Central memory CD8-positive, alpha-beta T cell (primary cell): ENCODE results near the gene ZBTB32.

Experiments
- ATAC-seq: fragments of 150-1000 bp; cut with Tn5 transposase; replicated peaks from 2 replicates; pipeline ENCODE4 v1.10.0; 2022; ENCODE audit warnings: mild to moderate bottlenecking, moderate FRiP score, moderate number of reproducible peaks; ENCODE audit not compliant: poor library complexity, severe bottlenecking; ENCODE audit errors: extremely low read depth
- DNase-seq, 2 donors: peaks; one replicate each; pipeline ENCODE4 v3.0.0; 2021; ENCODE audit warnings: low spot score in 2 of 2
- H3K27ac Mint-ChIP-seq: one replicate; pipeline ENCODE4 v1.8.0; 2022; ENCODE audit warnings: low read depth, mild to moderate bottlenecking, moderate library complexity, mixed read lengths
- H3K27me3 Mint-ChIP-seq: one replicate; pipeline ENCODE4 v1.8.0; 2022; ENCODE audit warnings: mixed read lengths
- H3K36me3 Mint-ChIP-seq: one replicate; pipeline ENCODE4 v1.8.0; 2022; ENCODE audit warnings: mild to moderate bottlenecking, moderate library complexity, mixed read lengths; ENCODE audit not compliant: insufficient read depth
- H3K4me1 Mint-ChIP-seq: one replicate; pipeline ENCODE4 v1.8.0; 2022; ENCODE audit warnings: mixed read lengths
- H3K4me3 Mint-ChIP-seq: one replicate; pipeline ENCODE4 v1.8.0; 2022; ENCODE audit warnings: mild to moderate bottlenecking, moderate library complexity, mixed read lengths
- H3K9me3 Mint-ChIP-seq: one replicate; pipeline ENCODE4 v1.8.0; 2022; ENCODE audit warnings: mixed read lengths

ZBTB32 gene

DNA sequence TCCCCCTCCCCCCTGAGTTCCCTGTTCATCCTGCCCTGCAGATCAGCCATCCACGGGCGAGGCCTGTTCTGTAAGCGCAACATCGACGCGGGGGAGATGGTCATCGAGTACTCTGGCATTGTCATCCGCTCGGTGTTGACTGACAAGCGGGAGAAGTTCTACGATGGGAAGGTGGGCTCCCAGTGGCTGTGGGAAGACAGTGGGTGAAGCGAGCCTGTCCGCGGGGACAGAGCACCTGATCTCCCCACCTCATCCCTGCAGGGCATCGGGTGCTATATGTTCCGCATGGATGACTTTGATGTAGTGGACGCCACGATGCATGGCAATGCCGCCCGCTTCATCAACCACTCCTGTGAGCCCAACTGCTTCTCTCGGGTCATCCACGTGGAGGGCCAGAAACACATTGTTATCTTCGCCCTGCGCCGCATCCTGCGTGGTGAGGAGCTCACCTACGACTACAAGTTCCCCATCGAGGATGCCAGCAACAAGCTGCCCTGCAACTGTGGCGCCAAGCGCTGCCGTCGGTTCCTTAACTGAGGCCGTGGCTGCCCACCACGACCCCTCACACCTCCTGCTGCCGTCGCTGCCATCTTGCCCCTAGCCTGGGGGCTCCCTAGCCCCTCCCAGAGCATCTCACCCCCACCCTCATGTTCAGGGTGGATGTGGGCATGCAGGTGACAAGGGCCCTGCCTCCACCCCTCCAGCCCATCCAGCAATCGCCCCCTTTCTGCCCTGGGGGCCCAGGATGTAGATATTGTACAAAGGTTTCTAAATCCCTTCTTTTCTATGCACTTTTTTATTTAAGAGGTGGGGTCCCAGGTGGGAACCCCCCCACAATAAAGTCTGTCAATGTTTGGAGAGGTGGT is 33.9 kb downstream of the ZBTB32 start:
- Mint-ChIP-seq H3K9me3 (no peaks in the 10 kb centered on the region), H3K27ac (peak overlapping the region; percentile 81), H3K36me3 (peaks cover 28% of the 10 kb centered on the region), H3K27me3 (no peaks in the 10 kb centered on the region), H3K4me3 (peak overlapping the region; percentile 86), H3K4me1 (peaks cover 47% of the 10 kb centered on the region)
- no peak for ATAC-seq
- DNase-seq, result no peak

- peaks cover 25% of the 10 kb centered on the region for H3K36me3 Mint-ChIP-seq
- H3K9me3 Mint-ChIP-seq, result no peaks in the 10 kb centered on the region
These were observed 34.5 kb downstream of the ZBTB32 start for GRCh38 chr19:35738887-35739229.

GRCh38 chr19:35739275-35740107 is 35.1 kb downstream of the ZBTB32 start:
- ATAC-seq (no peak), DNase-seq (no peak)
- Mint-ChIP-seq H3K27me3 (no peaks in the 10 kb centered on the region), H3K4me3 (peak overlapping the region; percentile 86), H3K4me1 (peaks cover 45% of the 10 kb centered on the region), H3K27ac (peak overlapping the region; percentile 41), H3K36me3 (peaks cover 24% of the 10 kb centered on the region), H3K9me3 (no peaks in the 10 kb centered on the region)

More at GRCh38 chr19:35738887-35739229, 34.5 kb downstream of the ZBTB32 start:
- Mint-ChIP-seq H3K27ac (peak overlapping the region; percentile 41), H3K4me3 (peak overlapping the region; percentile 86), H3K27me3 (no peaks in the 10 kb centered on the region), H3K4me1 (peaks cover 46% of the 10 kb centered on the region)
- ATAC-seq (no peak), DNase-seq (no peak)

DNA sequence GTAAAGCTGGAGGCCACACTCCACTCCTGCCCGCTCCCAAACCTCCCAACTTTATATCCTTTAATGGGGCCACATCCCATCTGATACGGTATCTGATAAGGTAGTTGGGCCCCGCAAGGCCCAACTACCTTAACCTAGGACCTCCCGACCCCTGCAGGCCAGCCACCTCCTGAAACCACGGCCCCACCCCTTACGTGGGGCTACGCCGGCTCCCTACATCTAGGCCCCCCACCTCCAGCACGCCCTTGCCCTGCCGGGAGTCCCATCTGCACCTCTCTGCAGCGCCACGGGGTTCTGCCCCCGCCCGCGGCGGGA is 35.7 kb downstream of the ZBTB32 start:
- peaks cover 41% of the 10 kb centered on the region for H3K4me1 Mint-ChIP-seq
- no peak for DNase-seq
- no peaks in the 10 kb centered on the region for H3K9me3 Mint-ChIP-seq
- peak overlapping the region; percentile 86 for H3K4me3 Mint-ChIP-seq
- H3K36me3 Mint-ChIP-seq, result peaks cover 24% of the 10 kb centered on the region
- no peak overlapping the region for H3K27ac Mint-ChIP-seq
- ATAC-seq, result no peak
- no peaks in the 10 kb centered on the region for H3K27me3 Mint-ChIP-seq

GRCh38 chr19:35740423-35741202 is 36.3 kb downstream of the ZBTB32 start:
- peaks cover 44% of the 10 kb centered on the region for H3K4me1 Mint-ChIP-seq

DNA sequence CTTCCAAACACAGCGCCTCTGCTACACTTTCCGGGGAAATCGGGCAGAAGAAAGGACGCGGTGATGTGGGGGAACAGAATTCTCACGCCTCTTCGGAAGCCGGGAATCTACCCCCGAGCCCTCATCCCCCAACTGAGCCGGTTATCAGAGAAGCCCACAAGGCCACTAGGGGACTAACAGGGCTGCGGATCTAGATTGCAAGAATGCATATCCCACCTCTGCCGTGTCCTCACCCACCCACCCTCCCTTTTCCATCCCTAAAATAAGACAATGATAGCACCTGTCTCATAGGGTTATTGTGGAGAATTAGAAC is 36.8 kb downstream of the ZBTB32 start:
- DNase-seq (no peak), ATAC-seq (no peak)
- peaks cover 49% of the 10 kb centered on the region for H3K4me1 Mint-ChIP-seq
- peaks cover 28% of the 10 kb centered on the region for H3K36me3 Mint-ChIP-seq
- peak overlapping the region; percentile 86 for H3K4me3 Mint-ChIP-seq
- peak overlapping the region; percentile 63 for H3K27ac Mint-ChIP-seq
- no peaks in the 10 kb centered on the region for H3K27me3 Mint-ChIP-seq
- H3K9me3 Mint-ChIP-seq, result no peaks in the 10 kb centered on the region

More at GRCh38 chr19:35740423-35741202, 36.3 kb downstream of the ZBTB32 start:
- no peaks in the 10 kb centered on the region for H3K27me3 Mint-ChIP-seq
- H3K9me3 Mint-ChIP-seq, result no peaks in the 10 kb centered on the region
- H3K36me3 Mint-ChIP-seq, result peaks cover 28% of the 10 kb centered on the region
- H3K4me3 Mint-ChIP-seq, result peak overlapping the region; percentile 86
- peak; percentile 62 for ATAC-seq
- peak; percentile 88 to 92 for DNase-seq
- H3K27ac Mint-ChIP-seq, result peak overlapping the region; percentile 63

- no peak for ATAC-seq
- Mint-ChIP-seq H3K27ac (peak within 1 kb of the TSS; percentile 97), H3K9me3 (no peaks in the 10 kb centered on the region), H3K36me3 (peaks cover 25% of the 10 kb centered on the region), H3K27me3 (no peaks in the 10 kb centered on the region), H3K4me1 (peaks cover 54% of the 10 kb centered on the region), H3K4me3 (peak within 1 kb of the TSS; percentile 86)
- DNase-seq, result peak in 1 of 2 donors; percentile 46
These were observed 37.9 kb downstream of the ZBTB32 start, which contains the start of gene IGFLR1 for GRCh38 chr19:35742121-35742724. IGFLR1 (minus strand) TSS chr19:35742452; CDS start chr19:35741180, 1,272 bp downstream.

DNA sequence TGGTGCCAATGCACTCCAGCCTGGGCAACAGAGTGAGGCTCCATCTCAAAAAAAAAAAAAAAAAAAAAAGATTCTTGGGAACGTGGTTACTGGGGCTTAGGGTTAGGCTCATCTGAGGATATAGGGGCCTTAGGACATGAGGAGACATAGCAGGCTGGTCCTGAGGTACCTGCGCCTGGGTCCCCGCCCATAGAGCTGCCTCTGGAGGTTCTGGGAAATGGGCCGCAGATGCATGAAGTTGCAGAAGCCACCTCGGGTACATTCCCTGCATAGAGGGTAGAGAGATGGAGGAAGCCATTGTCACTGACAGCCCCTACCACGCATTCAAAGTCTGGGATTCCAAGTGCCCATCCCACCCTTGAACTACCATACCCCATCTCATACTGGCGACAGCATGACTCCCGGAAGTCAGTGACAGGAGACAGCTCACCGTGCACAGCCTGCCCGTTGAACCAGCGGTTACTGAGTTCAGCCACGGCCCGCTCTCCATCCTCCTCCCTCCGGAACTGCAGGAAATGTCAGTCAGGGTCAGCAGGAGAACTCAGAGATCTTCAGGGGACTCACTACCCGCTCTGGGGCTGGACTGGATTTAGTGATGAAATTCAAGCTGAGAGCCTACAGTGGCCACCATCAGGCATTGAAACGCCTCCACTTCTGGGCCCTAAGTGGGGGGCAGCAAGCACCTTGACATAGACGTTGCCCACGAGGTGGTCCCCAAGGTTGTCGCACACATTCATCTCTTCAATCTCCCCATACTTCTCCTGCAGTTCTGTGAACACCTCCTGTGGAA is 39.5 kb downstream of the ZBTB32 start:
- peaks cover 24% of the 10 kb centered on the region for H3K36me3 Mint-ChIP-seq
- ATAC-seq, result no peak
- H3K9me3 Mint-ChIP-seq, result no peaks in the 10 kb centered on the region
- peak overlapping the region; percentile 95 for H3K27ac Mint-ChIP-seq
- DNase-seq, result no peak
- H3K4me1 Mint-ChIP-seq, result peaks cover 55% of the 10 kb centered on the region
- H3K4me3 Mint-ChIP-seq, result peak overlapping the region; percentile 97
- H3K27me3 Mint-ChIP-seq, result no peaks in the 10 kb centered on the region

GRCh38 chr19:35744430-35745327 is 40.3 kb downstream of the ZBTB32 start:
- DNase-seq (peak; percentile 87 to 91), ATAC-seq (peak; percentile 64)
- peaks cover 59% of the 10 kb centered on the region for H3K4me1 Mint-ChIP-seq
- no peaks in the 10 kb centered on the region for H3K9me3 Mint-ChIP-seq
- H3K27ac Mint-ChIP-seq, result peak overlapping the region; percentile 95
- H3K4me3 Mint-ChIP-seq, result peak overlapping the region; percentile 97
- H3K36me3 Mint-ChIP-seq, result peaks cover 24% of the 10 kb centered on the region
- no peaks in the 10 kb centered on the region for H3K27me3 Mint-ChIP-seq

DNA sequence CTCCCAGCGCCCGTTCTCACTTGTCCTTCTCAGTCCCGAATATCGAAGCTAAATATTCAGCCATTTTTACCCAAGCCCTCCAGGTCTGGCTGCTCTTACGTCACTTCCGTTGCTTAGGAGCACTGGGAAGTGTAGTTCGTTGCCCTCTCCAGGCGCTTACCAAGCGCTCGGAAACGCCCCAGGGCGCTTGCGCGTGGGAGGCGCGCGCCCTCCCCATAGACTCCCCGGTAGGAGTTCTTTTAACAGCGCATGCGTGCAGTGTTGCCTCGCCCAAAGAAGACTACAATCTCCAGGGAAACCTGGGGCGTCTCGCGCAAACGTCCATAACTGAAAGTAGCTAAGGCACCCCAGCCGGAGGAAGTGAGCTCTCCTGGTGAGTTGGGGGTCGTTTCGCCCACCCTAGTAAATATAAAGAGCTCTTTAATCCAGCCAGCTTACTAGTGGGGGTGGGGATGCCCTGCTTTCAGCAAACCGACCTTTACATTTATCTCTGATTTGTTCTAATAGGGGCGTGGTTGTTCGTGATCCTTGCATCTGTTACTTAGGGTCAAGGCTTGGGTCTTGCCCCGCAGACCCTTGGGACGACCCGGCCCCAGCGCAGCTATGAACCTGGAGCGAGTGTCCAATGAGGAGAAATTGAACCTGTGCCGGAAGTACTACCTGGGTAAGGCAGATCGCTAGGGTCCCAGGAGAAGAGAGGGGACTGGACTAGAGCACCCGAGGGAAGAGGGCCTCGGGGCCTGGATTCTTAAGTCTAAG is 41.1 kb downstream of the ZBTB32 start, which contains the start of the genes PSENEN and U2AF1L4:
Gene PSENEN, plus strand, starts transcription at position 324 of the 759 bp plus-strand sequence. Its CDS starts 280 bp downstream, at position 604.
Gene U2AF1L4, minus strand, starts transcription at position 91 of the 759 bp plus-strand sequence. Its CDS starts 27 bp downstream, at position 64.
- Mint-ChIP-seq H3K27ac (peak within 1 kb of the TSS; percentile 95), H3K36me3 (peaks cover 24% of the 10 kb centered on the region), H3K9me3 (no peaks in the 10 kb centered on the region), H3K4me1 (peaks cover 59% of the 10 kb centered on the region), H3K27me3 (no peaks in the 10 kb centered on the region), H3K4me3 (peak within 1 kb of the TSS; percentile 97)
- ATAC-seq (peak; percentile 63), DNase-seq (peak; percentile 89 to 97)
